ENCODE measurements around the gene CBX8.

CBX8 gene

DNA sequence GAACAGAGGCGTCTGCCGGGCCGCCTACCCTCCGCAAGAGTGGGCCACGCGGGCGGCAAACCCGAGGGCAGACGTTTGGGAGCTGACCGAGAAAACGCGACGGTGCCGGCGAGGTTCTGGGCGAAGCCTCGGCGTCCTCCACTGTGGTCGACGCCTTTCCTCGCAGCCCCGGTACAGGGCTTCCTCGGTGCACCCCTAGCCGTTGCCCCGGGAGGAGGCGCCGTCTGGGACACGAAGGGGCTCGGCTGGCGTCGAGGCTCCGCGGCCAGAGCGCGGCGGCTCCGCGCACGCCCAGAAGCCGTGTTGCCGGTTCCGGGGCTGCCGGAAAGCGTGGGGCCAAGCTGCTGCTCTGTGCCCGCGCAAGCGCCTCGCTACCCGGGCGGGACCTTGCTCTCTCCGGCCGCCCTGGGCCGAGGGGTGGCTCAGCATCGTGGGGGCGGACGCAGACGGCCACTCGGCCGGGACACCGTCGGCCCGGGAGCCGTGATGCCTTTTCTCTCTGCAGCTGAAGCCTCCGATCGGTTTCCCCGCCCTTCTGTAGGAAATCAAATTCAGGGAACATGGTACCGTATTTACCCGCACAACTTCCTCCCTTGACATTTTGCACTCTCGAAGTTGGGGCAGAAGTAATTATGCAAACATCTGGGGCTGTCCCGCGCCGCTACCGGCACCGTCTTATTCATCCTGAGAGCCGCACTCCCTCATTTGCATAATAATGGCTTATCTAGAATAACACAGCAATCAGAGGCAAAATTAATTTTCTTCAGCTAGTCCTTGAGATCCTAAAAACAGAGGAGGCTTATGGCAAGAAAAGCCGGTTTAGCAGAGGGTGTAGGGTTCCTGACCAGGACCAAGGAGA, 7.3 kb upstream of the CBX8 start:
- DNase-seq = no peak

DNA sequence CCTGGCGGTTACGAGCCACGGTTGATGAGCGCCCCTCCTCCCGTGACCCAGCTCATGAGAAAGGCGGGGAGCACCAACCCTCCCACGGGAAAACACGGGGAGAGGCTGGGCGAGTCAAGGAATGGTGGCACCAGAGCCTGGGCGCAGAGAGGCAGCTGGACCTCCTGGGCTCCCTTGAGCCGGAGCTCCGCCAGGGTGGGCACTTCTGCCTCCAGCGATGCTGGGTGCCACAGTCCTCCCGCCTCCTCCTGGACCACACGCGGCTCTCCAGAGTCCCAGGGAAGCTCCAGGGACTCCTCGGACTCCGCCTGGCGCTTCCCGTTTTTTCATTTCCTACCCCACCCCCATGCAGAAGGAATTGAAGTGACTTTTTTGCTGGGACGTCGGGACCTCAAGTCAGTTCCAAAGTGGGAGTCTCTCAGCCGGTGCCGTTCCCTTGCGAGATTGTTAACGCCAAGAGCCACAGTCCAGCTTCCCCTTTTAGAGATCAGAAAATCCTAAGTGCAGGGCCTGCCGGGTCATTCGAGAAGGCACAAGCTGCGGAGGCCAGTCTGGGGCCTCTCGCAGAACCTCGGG, 6.6 kb upstream of the CBX8 start:
- no peak for DNase-seq

DNA sequence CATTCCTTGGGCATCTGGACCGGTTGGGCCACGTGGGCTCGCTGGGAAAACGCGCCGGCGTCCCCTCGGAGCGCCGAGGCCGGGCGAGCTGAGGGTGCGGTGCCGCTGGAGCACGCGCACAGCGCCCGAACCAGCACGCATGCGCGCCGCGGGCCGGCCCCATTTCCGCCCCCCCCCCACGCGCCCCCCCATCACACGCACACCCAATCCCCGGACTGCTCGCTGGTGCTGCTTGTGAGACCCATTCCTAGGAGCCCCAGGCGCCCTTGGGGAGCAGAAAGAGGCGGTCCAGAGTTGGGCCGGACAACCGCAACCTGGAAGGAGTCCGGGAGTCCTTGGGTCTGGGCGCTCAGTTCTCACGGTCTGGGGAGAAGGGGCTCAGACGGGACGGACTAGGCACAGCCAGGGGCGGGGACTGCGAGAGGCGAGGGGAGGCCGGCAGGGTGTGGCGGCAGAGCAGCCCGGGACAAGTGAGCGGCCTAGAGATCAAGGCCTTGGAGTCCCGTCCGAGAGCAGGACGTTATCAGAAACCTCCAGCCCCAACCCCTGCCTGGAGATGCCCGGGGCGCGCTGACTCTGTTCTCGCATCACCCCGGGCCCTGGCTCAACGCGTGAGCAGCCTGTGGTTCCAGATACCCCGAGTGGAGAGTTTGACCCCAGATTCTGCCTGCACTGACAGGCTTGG, 6.0 kb upstream of the CBX8 start:
- DNase-seq = no peak

DNA sequence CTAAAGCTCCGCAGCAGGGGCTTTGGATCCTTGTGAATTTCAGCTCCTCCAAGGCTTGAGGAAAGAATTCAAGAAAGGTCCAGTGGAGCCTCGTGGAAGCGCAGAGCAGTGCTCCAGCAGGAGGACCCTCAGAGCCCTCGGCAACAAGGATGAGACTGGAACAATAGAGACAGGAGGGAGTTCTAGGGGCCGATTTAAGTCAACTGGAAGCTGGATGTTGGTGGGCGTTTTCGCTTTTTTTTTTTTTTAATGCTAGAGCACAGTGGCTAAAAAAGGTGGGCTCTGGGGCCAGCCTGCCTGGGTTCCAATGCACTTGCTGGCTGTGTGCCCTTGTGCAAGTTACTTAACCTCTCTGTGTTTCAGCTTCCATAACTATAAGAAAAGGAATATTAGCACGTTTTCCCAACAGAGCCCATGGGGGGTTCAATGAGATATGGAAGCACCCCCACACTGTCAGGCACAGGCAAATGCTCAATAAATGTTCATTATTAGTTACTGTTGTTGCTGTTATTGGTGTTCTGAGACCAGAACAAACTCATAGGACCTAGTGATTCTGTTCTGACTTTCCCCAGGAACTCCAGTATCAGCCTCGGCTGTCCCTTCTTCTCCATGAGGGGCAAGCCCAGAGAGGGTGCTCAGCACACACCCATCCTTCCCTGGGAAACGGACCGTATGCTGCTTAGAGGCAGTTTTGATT, 5.3 kb upstream of the CBX8 start:
- DNase-seq = no peak

DNA sequence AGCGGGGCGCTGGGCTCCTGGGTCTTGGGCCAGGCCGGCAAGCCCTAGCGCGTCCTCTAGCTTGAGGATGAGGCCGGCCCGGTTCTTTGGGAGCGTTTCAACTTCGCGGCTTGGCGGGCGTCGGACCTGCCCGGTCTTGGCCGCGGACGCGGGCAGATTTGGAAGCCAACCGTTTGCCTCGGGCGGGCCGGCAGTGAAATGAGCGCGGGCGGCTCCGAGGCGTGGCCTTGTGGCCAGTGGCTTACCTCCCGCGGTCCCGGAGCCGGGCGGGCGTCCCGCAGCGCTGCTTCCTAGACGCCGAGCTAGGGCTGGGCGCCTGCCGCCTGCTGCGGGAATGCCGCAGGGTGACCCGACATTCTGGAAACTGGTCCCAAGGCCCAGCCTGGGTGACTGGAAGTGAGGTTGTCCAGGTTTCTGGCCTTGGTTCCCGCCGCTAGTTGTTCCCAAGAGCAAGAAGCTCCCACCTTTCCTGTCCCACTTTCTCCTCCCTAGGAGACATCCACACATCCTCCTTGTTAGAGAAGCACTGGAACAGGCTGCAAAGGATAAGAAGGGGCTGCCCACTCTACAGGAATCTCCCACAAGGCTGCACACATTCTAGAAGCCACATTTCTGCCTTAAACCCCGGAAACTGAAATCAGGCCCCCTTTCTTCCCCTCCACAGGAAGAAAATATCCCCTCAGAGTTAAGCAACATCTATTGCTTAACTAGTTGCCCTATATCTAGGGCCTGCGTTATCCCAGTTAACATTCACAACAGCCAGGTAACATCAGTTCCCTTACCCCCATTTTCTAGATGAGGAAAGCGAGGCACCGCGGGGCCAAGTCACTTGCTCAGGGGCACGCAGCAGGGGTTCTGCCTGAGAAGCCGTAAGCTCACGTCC, 4.5 kb upstream of the CBX8 start:
- no peak for DNase-seq

DNA sequence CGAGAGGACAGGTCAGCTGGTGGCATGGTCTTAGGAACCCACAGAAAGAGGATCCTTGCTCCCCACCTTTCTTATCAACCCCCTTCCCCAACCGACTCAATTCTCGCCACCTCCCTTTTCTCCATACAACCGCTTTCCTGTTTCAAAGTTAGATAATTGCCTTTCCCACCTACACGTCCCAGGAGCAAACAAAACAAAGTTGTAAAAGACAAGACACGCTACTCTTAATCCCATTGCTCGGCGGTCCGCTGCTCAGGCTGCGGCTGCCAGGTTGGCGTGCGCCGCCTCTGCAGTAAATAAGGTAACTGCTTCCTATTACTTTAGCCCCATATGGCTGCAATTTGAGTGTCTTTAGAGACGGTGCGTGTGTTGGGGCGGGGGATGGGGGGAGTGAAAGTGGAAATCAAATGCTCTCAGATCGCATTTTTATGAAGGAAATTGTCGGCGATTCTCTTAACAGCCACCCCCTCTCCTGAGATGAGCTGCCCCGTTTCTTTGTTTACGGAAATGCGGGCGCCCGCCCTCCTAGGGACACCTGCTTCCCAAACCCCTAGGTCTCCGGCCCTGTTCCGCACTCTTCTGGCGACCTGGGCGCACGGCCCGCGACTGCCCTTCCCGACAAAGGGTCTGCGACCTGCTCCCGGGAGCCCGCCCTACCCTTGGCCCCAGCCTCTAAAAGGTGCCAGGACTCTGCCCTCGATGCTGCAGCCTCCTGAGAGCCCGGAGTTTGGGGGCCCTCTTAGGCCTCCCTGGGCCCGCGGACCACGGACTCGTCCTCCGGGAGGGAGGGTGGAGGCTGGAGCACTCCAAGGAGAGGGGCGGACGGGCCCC, 3.7 kb upstream of the CBX8 start:
- DNase-seq = no peak

DNA sequence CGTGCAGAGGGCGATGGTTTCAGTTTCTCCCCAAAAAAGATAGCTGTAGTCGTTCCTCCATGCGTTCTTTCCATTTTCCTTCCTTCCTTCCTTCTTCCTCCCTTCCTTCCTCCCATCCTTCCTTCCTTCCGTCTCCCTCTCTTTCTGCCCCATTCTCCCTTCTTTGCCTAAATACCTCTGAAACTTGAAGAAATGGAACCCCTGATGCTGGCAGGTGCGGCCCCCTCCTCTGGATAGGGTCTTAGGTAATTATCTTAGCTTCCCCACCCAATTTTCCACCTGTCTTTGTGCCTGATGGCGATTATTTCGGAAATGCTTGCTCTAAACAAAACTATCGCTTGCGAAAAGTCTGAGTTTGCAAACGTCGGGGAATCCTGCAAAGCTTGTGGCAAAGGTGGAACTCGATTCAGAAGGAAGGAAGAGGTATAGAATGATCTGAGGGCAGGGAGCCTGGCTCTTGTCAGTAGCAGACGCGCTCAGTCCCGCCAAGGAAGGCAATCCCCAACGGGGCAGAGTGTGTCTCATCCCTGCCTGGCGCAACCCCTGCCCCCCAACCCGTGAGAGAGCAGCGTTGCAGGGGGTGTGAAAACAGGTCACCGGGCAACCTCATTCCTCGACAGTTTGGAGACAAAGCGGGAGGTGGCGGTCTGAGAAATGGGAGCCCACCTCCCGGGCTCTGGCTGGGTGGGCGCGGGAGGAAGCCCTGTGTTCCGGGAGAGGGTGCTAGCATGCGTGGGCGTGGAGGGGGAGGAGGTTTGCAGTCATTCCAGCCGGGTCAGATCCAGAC, 2.9 kb upstream of the CBX8 start:
- DNase-seq = no peak

DNA sequence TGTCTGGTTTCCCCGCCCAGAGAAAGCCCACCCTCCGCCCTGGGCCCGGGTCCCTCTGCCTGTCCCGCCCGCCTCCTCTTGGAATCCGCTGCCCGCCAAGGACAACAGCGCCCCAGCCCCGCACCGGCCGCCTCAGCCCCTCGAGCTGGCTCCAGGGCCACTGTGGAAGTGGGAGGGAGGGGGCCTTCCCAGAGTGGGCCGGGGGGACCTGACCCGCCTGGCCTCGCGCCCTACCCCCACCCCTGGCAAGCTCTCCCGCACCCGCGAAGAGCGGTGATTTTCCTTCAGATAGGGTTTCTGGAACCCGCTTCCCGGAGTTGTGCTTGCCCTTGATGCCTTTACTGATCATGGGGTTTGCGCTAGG, 2.3 kb upstream of the CBX8 start:
- DNase-seq = no peak

DNA sequence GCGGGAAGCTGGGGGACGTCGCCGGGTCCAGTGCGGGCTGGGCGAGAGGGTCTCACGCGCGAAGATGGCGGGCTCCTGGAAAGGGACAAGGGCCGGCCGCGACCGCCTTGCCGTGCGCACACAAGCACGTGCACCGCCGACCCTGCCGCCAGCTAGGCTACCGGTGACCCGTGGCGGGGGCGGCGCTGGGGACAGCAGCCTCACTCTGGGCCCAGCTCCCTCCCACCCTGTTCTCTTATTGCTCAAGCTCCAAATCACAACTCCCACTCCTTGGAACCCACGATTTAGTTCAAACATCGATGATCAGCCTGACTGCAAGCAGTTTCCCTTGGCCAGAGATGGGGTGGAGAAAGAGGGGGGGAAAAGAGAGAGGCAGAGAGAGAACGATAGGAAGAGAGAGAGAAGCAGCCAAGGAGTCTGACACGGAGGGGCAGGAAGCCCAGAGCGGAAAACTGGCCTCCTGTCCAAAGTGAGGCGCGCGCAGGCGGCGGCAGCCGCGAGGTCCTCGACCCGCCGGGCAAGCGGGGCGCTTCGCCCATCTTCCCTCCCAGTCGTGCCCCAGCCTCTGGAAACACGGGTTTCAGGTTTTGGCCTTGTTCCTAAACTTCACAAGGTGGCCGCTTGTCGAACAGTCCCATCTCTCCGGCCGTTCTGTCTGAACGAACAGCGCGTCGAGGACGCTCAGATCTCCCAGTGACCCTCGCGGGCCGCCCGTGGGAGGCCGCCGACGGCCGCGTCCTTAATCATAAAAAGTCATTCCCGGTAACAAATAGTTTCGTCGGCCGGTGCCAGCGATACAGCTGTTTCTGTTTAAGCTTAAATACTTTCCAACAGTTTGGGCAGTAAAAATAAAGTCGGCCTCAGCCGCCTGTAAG, 1.7 kb upstream of the CBX8 start:
- DNase-seq = no peak

DNA sequence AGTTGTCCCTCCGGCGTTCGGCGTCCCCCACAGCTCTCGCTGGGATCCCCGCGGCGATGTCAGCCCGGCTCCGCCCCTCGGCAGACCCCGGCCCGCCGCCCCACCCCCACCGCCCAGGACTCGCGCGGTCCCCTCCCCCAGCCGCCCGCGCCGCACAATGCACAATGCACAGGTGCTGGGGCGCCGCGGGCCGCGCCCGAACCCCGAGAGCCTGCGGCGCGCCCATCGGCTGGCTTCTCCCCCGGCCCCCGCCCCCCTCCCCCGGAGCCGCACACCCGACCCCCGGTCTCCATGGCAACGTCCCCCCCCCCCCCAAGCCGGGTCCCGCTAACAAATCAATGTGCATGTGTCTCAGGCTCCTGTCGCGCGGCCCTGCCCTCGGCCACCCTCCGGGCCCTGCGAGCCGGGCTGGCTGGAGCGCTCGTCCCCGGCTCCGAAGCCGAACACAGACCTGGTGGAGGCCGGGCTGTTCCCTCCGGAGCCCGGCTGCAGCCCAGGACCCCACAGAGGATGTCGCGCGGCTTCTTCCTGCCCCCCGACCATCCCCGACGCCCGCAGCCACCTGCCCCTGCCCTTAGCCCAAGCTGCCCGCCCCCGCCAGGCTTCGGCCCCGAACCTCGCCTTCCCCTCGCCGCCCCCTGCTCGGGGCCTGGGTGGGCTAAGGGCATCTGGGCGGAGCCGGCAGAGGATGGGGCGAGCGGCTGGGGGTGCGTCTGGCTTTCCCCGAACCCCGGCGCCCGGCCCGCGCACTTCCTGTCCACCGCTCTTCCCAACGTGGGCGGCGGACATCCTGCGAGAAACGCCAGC, 818 bp upstream of the CBX8 start:
- DNase-seq = no peak

DNA sequence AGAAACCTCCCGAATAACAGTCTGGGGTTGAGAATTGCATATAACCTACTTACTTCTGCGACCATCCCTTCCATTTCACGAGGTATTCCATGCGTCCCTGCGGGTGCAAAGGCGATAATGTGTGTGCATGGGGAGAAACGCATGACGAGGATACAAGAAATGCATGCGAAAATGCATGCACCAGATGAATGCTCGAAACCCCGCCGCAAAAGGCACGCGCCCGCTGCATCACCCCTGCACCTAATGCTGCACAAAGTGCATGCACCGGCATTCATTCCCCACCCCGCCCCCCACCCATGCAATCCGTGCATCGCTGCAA, 474 bp downstream of the CBX8 start:
- no peak for DNase-seq

DNA sequence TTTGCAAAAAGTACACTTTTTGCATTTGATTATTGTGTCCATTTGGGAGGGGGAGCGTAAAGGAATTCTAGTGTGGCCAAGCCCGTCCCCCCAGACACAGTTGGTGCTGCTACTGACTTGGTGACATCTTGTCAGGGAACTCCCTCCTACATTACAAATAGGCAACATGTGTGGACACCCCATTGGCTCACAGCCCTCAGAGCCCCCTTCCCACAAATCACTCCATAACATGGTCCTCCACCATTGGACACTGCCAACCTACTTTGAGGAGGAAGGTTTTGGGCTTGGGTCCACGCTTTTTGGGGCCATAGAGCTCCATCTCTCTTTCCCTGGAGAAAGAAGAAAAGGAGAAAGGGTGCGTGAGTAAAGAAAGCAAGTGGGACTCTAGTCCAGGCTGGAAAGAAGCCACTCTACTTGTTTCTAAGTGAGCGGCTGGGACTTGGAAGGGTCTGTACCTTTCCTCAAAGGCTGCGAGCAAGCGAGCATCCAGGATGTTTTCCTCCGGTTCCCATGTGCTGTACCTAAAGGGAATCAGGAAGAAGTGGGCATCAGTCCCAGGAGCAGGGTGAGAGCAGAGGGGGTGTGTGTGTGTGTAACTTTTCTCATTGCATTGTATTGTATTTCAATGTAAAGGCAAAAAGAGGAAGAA, 958 bp downstream of the CBX8 start:
- no peak for DNase-seq

DNA sequence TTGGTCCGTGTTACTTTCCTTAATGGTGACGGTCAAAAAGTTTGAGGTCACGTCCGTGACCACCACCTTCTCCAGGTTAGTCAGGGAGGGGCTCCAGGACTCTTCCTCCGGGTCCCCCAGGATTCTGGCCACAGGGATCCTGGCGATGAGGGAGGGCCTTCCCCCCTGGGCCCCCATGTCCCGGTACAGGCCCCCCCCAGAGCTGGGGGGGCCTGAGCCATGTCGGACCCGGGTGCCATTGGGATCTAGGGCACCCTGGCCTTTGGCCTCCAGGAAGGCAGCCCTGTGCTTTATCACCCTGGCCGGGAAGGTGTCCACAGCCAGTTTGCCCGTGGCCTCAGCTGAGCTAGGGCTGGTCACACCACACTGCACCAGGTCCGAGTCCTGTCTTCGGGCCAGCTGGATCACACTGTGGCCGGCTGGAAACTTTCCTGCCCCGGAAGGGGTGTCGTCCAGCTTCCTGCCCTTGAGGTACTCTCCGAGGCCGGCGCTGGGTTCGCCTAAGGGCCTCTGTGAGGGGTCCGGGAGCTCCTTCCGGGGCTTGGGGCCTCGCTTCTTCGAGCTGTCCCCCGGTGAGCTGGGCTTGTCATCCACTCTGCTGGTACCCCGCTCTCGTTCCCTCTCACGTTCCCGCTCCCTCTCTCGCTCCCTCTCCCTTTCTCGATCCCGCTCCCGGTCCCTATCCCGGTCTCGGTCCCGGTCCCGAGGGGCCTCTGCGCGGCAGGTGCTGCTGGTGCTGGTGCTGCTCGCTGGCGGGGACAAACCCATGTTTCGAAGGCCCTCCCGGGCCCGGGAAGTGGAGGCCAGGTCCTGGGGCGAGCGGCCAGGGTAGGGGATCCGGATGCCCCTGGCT, 2.0 kb downstream of the CBX8 start:
- DNase-seq = no peak

DNA sequence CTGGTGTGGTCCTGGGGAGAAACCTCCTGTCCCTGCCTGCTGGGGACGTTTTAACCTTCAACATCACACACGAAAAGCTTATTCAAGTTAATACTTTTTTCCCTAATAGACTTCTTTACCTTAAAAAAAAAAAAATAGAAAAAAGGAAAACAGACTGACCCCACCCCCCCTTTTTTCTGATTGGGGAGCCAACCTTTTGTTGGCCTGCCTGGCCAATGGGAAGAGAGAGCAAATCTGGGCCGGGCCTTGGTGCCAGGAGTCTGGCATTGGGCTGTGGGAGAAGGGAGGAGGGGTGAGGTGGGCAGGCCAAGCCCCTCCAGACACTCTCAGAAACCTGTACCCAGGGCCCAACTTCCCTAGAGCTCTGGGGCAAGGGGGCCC, 3.0 kb downstream of the CBX8 start:
- no peak for DNase-seq

DNA sequence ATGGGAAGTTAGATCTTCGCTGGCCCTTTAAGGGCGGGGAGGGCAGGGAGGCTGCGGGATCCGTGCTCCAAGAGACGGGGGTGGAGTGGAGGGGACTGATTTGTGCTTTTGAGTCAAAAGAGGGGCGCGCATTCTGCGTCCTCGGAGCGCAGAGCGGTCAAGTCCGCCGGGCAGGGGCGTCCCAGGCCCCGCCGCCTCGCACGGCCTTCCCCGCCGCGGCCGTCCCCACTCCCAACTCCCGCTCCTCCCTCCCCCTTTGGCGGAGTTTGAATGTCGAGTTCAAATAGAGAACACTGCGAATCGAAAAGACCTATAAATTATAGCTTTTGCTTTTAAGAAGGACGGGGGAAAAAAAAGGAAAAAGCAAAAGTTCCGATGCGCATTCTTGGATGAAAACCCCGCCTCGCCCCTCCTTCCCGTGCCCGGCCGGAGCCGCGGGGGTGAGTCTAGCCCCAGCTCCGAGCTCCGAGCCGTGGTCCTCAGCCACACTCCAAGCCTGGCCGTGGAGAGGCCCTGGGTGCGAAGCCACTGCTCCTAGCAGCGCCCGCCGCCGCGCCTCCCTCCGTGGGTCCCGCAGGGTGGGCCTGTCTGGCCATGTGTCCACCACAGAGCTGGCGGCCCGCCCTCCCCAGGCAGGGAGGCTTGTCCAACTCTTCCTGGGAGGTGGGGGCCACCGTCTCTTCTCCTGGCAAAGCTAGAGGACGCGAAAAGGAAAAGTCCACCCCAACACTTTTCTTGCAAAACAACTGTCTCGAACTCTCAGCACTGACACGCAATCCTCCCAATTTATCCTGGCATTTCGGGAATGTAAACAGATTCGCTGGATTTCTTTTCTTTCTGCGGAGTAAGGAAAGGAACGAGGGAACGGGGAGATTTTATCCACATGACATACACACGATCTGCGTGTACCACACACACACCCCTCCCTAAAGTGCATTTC, 3.6 kb downstream of the CBX8 start:
- no peak for DNase-seq

DNA sequence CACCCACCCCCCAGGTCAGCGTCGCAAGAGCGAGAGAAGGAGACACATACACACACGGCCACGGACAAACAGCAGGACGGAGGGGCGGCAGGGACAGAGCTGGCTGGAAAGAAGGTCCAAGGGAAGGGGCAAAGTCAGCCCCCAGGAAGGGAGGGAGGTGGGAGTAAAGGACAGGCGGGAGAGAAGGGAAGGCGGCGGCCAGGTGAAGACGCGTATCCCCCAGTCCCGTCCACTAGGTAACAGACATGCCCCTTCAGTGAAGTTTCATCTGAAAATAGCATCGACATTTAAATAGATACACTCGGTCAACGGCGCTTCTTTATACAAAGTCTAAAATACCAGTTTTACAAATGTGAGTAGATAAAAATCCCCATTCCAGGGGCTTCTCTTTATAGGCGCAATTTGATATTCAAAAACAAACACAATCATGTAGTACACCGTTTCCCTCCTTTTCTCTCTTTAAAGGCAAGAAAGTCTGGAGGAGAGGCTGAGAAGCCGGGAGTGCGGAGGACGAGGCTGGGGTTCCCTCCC, 4.5 kb downstream of the CBX8 start:
- DNase-seq = no peak
